ENCODE measurements around the gene ZNF207. TPM values are rescaled to one million over a fixed set of nuclear protein-coding genes. Genes with fewer than 3 reads are reported as not detected.

The ZNF207 gene
- total RNA-seq: 302 TPM

DNA sequence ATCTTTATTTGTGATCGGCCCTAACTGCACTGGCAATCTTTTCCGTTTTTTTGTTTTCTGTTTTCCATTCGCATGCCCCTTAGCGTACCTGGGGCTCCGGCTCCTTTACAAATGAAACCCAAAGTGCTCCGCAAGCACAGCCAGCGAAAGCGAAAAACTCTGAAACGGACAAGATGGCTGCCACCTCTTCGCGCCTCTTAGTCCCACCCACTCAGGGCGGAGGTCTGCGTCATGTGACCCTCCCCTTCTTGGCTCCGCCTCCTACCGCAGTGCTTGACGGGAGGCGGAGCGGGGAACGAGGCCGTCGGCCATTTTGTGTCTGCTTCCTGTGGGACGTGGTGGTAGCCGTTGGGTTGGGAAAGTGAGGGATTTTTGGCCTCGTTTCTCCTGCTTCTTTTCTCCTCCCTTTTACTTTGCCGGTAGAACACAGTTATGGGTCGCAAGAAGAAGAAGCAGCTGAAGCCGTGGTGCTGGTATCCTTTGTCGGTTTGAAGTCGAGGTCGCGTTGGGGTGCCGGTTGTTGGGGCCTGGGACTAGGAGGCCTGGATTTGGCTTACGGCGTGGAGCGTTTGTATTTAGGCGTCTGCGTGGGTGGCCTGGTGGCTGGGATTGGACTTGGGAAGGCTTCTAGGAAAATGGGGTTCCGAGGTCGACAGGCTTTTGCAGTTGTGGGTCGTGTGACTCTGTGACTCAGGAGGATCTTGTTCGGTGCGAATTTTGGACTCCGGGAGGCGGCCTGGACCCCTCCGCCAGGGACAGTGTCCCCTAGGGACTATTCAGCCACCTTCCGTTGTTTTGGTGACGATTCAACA, at the start of gene ZNF207:
Gene ZNF207, plus strand, starts transcription at position 304 of the 812 bp plus-strand sequence. Its CDS starts 129 bp downstream, at position 433.

DNA sequence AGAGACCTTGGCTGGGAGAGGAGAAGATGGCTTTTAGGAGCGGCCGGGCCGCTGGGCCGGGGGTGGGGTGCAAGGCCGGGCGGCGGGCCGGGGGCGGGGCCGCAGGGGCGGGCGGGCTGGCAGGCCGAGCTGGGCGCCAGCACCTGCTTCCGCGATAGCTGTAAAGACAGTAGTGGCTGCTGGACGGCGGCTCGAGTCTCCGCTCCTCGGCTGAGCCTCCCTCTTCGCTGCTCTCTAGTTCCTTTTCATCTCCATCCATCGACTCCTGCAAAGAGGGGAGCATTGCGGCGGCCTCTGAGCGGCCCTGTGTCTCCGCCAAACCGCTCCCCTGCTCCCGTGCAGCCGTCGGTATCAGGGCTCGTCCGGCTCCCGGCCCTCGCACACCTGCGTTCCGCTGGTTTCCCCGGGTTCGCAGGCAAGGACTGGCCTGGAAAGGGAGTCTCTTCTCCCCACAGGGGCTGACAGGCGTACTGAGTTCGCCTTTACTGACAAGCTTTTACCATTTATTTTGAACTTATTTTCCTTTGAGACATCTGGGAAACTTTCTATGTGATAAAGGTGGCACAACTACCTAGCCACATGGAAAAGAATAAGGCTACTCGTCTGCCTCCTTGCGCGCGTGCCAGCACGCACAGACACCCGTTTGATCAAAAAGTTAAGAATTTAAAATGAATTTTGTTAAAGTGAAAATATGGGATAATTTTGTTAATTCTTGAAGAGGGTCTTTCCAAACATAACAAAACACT, 7.9 kb upstream of the ZNF207 start, which contains the start of gene C17orf75:
Gene C17orf75, minus strand, starts transcription at position 317 of the 746 bp plus-strand sequence. Its CDS starts 34 bp downstream, at position 283.

Other genes with a start within 250 kb of the ZNF207 start
- 180 TPM for gene RHOT1, start 207.7 kb upstream of the ZNF207 start, total RNA-seq
- 35.6 TPM for gene RHBDL3, start 84.3 kb upstream of the ZNF207 start, total RNA-seq
- 39.1 TPM for gene C17orf75, start 8.0 kb upstream of the ZNF207 start, total RNA-seq
- 86.1 TPM for gene PSMD11, start 94.4 kb downstream of the ZNF207 start, total RNA-seq
- 39.2 TPM for gene CDK5R1, start 136.8 kb downstream of the ZNF207 start, total RNA-seq